GM23338 (cell line): ENCODE results near the gene BCKDHA. TPM values are rescaled to one million over a fixed set of nuclear protein-coding genes. Genes with fewer than 3 reads are reported as not detected.
A peak's percentile ranks its signal among the peaks of the same experiment; 100 is the strongest.

Experiments used
- ATAC-seq: fragments of 200-7000 bp; cut with Tn5 transposase; 3 replicates; pipeline ENCODE4 v1.9.1; 2020
- DNase-seq: peaks from one replicate; pipeline ENCODE4 v3.0.0-alpha.2; 2015; ENCODE audit warnings: low spot score
- H2AFZ ChIP-seq: fragments of 200-600 bp; sonication (generic); 2 replicates; pipeline ENCODE4 v1.8.0; 2016; ENCODE audit warnings: antibody characterized with exemption, mild to moderate bottlenecking, moderate library complexity
- H3F3A ChIP-seq: fragments of 200-600 bp; sonication (generic); replicated peaks from 2 replicates; pipeline ENCODE4 v1.8.0; 2017; ENCODE audit warnings: antibody characterized with exemption, mixed run types, low read depth
- H3K27ac ChIP-seq: fragments of 200-600 bp; sonication (generic); 2 replicates; pipeline ENCODE4 v1.6.1; 2016; ENCODE audit warnings: low read depth
- H3K27me3 ChIP-seq: fragments of 200-600 bp; sonication (generic); 2 replicates; pipeline ENCODE4 v1.8.0; 2016; ENCODE audit warnings: mild to moderate bottlenecking, mixed run types, moderate library complexity; ENCODE audit not compliant: insufficient read depth
- H3K36me3 ChIP-seq: fragments of 200-600 bp; sonication (generic); 2 replicates; pipeline ENCODE4 v1.8.0; 2016; ENCODE audit warnings: mild to moderate bottlenecking; ENCODE audit not compliant: insufficient read depth
- H3K4me1 ChIP-seq: fragments of 200-600 bp; sonication (generic); 2 replicates; pipeline ENCODE4 v1.8.0; 2016; ENCODE audit warnings: mild to moderate bottlenecking, moderate library complexity; ENCODE audit not compliant: insufficient read depth
- H3K4me2 ChIP-seq: fragments of 200-600 bp; sonication (generic); 2 replicates; pipeline ENCODE4 v1.7.1; 2017; ENCODE audit warnings: mixed run types
- H3K4me3 ChIP-seq: fragments of 200-600 bp; sonication (generic); 2 replicates; pipeline ENCODE4 v1.6.1; 2016; ENCODE audit warnings: mixed run types
- H3K79me2 ChIP-seq: fragments of 200-600 bp; sonication (generic); replicated peaks from 2 replicates; pipeline ENCODE4 v1.8.0; 2017; ENCODE audit warnings: mild to moderate bottlenecking; ENCODE audit not compliant: insufficient read depth
- H3K9me2 ChIP-seq: fragments of 200-600 bp; sonication (generic); 2 replicates; pipeline ENCODE4 v1.8.0; 2017; ENCODE audit not compliant: insufficient read depth
- H4K20me1 ChIP-seq: fragments of 200-600 bp; sonication (generic); replicated peaks from 2 replicates; pipeline ENCODE4 v1.8.0; 2017; ENCODE audit warnings: mild to moderate bottlenecking; ENCODE audit not compliant: insufficient read depth
- H3K27ac Mint-ChIP-seq: 2 replicates; pipeline ENCODE4 v1.8.0; 2020; ENCODE audit warnings: inconsistent platforms, mild to moderate bottlenecking, moderate library complexity, mixed read lengths
- H3K27me3 Mint-ChIP-seq: 3 replicates; pipeline ENCODE4 v1.8.0; 2022; ENCODE audit warnings: low read depth, mild to moderate bottlenecking, moderate library complexity, mixed read lengths, inconsistent platforms; ENCODE audit not compliant: insufficient read depth, poor library complexity
- H3K36me3 Mint-ChIP-seq: 3 replicates; pipeline ENCODE4 v1.8.0; 2021; ENCODE audit warnings: low read depth, mild to moderate bottlenecking, inconsistent platforms, moderate library complexity, mixed read lengths
- H3K4me1 Mint-ChIP-seq: 3 replicates; pipeline ENCODE4 v1.8.0; 2020; ENCODE audit warnings: mild to moderate bottlenecking, inconsistent platforms, mixed read lengths
- H3K4me3 Mint-ChIP-seq: 3 replicates; pipeline ENCODE4 v1.8.0; 2021; ENCODE audit warnings: moderate library complexity, mild to moderate bottlenecking, inconsistent platforms, mixed read lengths
- H3K9me3 Mint-ChIP-seq: 3 replicates; pipeline ENCODE4 v1.8.0; 2020; ENCODE audit warnings: moderate library complexity, mild to moderate bottlenecking, inconsistent platforms, mixed read lengths
- CREB1 ChIP-seq: fragments of 250-450 bp; sonication (Bioruptor Pico); IDR thresholded peaks from 2 replicates; pipeline ENCODE4 v1.5.0; 2020; ENCODE audit warnings: low read depth, mild to moderate bottlenecking, moderate library complexity
- CTCF ChIP-seq, 2 experiments: fragments of 200-600 bp in 1 of 2; sonication (generic) in 1 of 2; conservative IDR thresholded peaks; 2 replicates each; pipeline versions ENCODE4 v1.5.1 to v1.6.1; 2016 to 2017; ENCODE audit warnings: antibody characterized with exemption in 2 of 2, low read depth in 2 of 2, mild to moderate bottlenecking in 2 of 2, moderate library complexity in 1 of 2
- EZH2 ChIP-seq: fragments of 200-600 bp; sonication (generic); IDR thresholded peaks from one replicate; pipeline ENCODE4 v1.8.0; 2017; ENCODE audit warnings: antibody characterized with exemption, mild to moderate bottlenecking, low read depth; ENCODE audit not compliant: unreplicated experiment
- EZH2phosphoT487 ChIP-seq: fragments of 200-600 bp; sonication (generic); IDR thresholded peaks from one replicate; pipeline ENCODE4 v1.8.1; 2018; ENCODE audit warnings: antibody characterized with exemption; ENCODE audit not compliant: unreplicated experiment
- POLR2AphosphoS5 ChIP-seq: IDR thresholded peaks from 2 replicates; pipeline ENCODE4 v1.6.1; 2016; ENCODE audit warnings: antibody characterized with exemption, low read depth
- STAT1 ChIP-seq: IDR thresholded peaks from one replicate; pipeline ENCODE4 v1.6.1; 2016; ENCODE audit warnings: antibody characterized with exemption; ENCODE audit not compliant: unreplicated experiment
- ZNF114 ChIP-seq: fragments of 250-450 bp; sonication (Bioruptor Pico); IDR thresholded peaks from 2 replicates; pipeline ENCODE4 v1.5.0; 2020; ENCODE audit warnings: mild to moderate bottlenecking, moderate library complexity
- ZNF331 ChIP-seq: fragments of 250-450 bp; sonication (Bioruptor Pico); IDR thresholded peaks from 2 replicates; pipeline ENCODE4 v1.5.0; 2020; ENCODE audit warnings: low read depth, mild to moderate bottlenecking, moderate library complexity
- polyA plus RNA-seq: library from polyadenylated mRNA; unstranded; fragments of >200 nt; fragmentation: Nextera tagmentation; extraction: Ambion mirVana; gene quantifications from 2 replicates; pipeline ENCODE4 v1.2.1, GENCODE V29; 2016
- total RNA-seq: library from RNA; depleted of rRNA; stranded (reverse); fragments of >200 nt; shearing (Covaris generic); gene quantifications from 2 replicates; pipeline ENCODE4 v1.2.3, GENCODE V29; 2014
- TF ChIP-seq, protein P1 (sequence below): fragments of 250-450 bp; sonication (Bioruptor Pico); IDR thresholded peaks from 2 replicates; pipeline ENCODE4 v1.5.0; 2020; ENCODE audit warnings: mild to moderate bottlenecking, moderate library complexity
- TF ChIP-seq, protein P2 (sequence below): IDR thresholded peaks from one replicate; pipeline ENCODE4 v1.6.1; 2018; ENCODE audit warnings: antibody characterized with exemption; ENCODE audit not compliant: unreplicated experiment
- TF ChIP-seq, protein P3 (sequence below): IDR thresholded peaks from 2 replicates; pipeline ENCODE4 v1.6.1; 2016; ENCODE audit warnings: antibody characterized with exemption

BCKDHA gene
- total and polyA plus RNA-seq, 2 experiments from 2014 or later = 15.0 to 42.4 TPM

DNA sequence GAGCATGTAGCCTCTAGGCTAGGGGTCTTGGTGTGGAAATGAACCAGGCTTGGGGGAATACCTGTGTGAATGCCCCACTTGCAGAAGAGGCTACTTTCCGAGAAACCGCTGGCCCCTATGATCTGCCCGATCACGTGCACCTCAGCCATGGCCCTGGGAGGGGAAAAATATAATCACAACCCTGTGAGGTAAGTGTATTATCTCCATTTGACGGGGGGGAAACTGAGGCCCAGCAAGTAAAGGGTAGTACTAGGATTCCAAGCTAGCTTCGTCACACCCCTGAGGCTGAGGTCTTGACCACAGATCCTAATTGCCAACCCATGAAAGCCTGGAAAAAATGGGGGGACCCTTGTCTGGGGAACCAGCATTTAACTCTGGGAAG, 34.3 kb upstream of the BCKDHA start (continued):
- TF ChIP-seq, protein P1, sequence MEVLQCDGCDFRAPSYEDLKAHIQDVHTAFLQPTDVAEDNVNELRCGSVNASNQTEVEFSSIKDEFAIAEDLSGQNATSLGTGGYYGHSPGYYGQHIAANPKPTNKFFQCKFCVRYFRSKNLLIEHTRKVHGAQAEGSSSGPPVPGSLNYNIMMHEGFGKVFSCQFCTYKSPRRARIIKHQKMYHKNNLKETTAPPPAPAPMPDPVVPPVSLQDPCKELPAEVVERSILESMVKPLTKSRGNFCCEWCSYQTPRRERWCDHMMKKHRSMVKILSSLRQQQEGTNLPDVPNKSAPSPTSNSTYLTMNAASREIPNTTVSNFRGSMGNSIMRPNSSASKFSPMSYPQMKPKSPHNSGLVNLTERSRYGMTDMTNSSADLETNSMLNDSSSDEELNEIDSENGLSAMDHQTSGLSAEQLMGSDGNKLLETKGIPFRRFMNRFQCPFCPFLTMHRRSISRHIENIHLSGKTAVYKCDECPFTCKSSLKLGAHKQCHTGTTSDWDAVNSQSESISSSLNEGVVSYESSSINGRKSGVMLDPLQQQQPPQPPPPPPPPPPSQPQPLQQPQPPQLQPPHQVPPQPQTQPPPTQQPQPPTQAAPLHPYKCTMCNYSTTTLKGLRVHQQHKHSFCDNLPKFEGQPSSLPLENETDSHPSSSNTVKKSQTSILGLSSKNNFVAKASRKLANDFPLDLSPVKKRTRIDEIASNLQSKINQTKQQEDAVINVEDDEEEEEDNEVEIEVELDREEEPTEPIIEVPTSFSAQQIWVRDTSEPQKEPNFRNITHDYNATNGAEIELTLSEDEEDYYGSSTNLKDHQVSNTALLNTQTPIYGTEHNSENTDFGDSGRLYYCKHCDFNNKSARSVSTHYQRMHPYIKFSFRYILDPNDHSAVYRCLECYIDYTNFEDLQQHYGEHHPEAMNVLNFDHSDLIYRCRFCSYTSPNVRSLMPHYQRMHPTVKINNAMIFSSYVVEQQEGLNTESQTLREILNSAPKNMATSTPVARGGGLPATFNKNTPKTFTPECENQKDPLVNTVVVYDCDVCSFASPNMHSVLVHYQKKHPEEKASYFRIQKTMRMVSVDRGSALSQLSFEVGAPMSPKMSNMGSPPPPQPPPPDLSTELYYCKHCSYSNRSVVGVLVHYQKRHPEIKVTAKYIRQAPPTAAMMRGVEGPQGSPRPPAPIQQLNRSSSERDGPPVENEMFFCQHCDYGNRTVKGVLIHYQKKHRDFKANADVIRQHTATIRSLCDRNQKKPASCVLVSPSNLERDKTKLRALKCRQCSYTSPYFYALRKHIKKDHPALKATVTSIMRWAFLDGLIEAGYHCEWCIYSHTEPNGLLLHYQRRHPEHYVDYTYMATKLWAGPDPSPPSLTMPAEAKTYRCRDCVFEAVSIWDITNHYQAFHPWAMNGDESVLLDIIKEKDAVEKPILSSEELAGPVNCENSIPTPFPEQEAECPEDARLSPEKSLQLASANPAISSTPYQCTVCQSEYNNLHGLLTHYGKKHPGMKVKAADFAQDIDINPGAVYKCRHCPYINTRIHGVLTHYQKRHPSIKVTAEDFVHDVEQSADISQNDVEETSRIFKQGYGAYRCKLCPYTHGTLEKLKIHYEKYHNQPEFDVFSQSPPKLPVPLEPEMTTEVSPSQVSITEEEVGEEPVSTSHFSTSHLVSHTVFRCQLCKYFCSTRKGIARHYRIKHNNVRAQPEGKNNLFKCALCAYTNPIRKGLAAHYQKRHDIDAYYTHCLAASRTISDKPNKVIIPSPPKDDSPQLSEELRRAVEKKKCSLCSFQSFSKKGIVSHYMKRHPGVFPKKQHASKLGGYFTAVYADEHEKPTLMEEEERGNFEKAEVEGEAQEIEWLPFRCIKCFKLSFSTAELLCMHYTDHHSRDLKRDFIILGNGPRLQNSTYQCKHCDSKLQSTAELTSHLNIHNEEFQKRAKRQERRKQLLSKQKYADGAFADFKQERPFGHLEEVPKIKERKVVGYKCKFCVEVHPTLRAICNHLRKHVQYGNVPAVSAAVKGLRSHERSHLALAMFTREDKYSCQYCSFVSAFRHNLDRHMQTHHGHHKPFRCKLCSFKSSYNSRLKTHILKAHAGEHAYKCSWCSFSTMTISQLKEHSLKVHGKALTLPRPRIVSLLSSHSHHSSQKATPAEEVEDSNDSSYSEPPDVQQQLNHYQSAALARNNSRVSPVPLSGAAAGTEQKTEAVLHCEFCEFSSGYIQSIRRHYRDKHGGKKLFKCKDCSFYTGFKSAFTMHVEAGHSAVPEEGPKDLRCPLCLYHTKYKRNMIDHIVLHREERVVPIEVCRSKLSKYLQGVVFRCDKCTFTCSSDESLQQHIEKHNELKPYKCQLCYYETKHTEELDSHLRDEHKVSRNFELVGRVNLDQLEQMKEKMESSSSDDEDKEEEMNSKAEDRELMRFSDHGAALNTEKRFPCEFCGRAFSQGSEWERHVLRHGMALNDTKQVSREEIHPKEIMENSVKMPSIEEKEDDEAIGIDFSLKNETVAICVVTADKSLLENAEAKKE (CRISPR knock-in tag) = no peak
- no peak for TF ChIP-seq POLR2AphosphoS5

GRCh38 chr19:41363753-41364523, 33.7 kb upstream of the BCKDHA start, which contains the start of gene B9D2:
Gene B9D2 (minus strand): TSS chr19:41364149. CDS start chr19:41363519, 630 bp downstream.
- peak within 1 kb of the TSS; percentile 89 for H3K27ac ChIP-seq
- DNase-seq = peak; percentile 100
- H3K9me2 ChIP-seq = 0 out of 2 replicates have a peak, but pooled peaks cover 4% of the 10 kb centered on the region
- no peaks in the 10 kb centered on the region for H3K36me3 Mint-ChIP-seq
- peaks cover 6% of the 10 kb centered on the region; the same call in 1 of the 2 replicates for H3K79me2 ChIP-seq
- peak within 1 kb of the TSS; percentile 76 for H3K4me2 ChIP-seq
- peaks cover 8% of the 10 kb centered on the region for H3K27me3 Mint-ChIP-seq
- H3F3A ChIP-seq = 0 out of 2 replicates have a peak, but pooled peaks cover 4% of the 10 kb centered on the region
- peaks cover 3% of the 10 kb centered on the region; the same call in 1 of the 3 replicates for H3K4me1 Mint-ChIP-seq
- no peaks in the 10 kb centered on the region for H3K36me3 ChIP-seq
- H2AFZ ChIP-seq = no peak within 1 kb of the TSS
- no peaks in the 10 kb centered on the region for H3K9me3 Mint-ChIP-seq
- peak; percentile 96 for ATAC-seq
- no peaks in the 10 kb centered on the region for H3K4me1 ChIP-seq
- H3K27me3 ChIP-seq = no peaks in the 10 kb centered on the region
- H3K4me3 Mint-ChIP-seq = peak within 1 kb of the TSS; percentile 87
- H3K27ac Mint-ChIP-seq = peak within 1 kb of the TSS; percentile 98
- no peaks in the 10 kb centered on the region for H4K20me1 ChIP-seq
- peak within 1 kb of the TSS; percentile 60 for H3K4me3 ChIP-seq
- TF ChIP-seq CTCF (conservative IDR thresholded peaks at IDR 0.05; ENCODE audit: low read depth in 2 of 2) (no peak), ZNF331 (no peak), CREB1 (CRISPR knock-in tag) (peak; percentile 82), STAT1 (no peak), EZH2phosphoT487 (no peak), POLR2AphosphoS5 (peak; percentile 74), EZH2 (no peak), ZNF114 (CRISPR knock-in tag) (no peak)
- TF ChIP-seq, protein P2, sequence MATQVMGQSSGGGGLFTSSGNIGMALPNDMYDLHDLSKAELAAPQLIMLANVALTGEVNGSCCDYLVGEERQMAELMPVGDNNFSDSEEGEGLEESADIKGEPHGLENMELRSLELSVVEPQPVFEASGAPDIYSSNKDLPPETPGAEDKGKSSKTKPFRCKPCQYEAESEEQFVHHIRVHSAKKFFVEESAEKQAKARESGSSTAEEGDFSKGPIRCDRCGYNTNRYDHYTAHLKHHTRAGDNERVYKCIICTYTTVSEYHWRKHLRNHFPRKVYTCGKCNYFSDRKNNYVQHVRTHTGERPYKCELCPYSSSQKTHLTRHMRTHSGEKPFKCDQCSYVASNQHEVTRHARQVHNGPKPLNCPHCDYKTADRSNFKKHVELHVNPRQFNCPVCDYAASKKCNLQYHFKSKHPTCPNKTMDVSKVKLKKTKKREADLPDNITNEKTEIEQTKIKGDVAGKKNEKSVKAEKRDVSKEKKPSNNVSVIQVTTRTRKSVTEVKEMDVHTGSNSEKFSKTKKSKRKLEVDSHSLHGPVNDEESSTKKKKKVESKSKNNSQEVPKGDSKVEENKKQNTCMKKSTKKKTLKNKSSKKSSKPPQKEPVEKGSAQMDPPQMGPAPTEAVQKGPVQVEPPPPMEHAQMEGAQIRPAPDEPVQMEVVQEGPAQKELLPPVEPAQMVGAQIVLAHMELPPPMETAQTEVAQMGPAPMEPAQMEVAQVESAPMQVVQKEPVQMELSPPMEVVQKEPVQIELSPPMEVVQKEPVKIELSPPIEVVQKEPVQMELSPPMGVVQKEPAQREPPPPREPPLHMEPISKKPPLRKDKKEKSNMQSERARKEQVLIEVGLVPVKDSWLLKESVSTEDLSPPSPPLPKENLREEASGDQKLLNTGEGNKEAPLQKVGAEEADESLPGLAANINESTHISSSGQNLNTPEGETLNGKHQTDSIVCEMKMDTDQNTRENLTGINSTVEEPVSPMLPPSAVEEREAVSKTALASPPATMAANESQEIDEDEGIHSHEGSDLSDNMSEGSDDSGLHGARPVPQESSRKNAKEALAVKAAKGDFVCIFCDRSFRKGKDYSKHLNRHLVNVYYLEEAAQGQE = no peak
- TF ChIP-seq, protein P3, sequence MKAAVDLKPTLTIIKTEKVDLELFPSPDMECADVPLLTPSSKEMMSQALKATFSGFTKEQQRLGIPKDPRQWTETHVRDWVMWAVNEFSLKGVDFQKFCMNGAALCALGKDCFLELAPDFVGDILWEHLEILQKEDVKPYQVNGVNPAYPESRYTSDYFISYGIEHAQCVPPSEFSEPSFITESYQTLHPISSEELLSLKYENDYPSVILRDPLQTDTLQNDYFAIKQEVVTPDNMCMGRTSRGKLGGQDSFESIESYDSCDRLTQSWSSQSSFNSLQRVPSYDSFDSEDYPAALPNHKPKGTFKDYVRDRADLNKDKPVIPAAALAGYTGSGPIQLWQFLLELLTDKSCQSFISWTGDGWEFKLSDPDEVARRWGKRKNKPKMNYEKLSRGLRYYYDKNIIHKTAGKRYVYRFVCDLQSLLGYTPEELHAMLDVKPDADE = no peak
